HG03521 (cell line): Measurements from ENCODE around the gene LVRN.
"Not testable (repeated sequence)": the region's sequence is repeated elsewhere in the genome, so short reads cannot be mapped to it uniquely, and the experiment has no call there.

Source experiments
- ATAC-seq: cut with Tn5 transposase; IDR thresholded peaks from one replicate; pipeline ENCODE4 v1.9.1; 2021; ENCODE audit warnings: mild to moderate bottlenecking, moderate library complexity; ENCODE audit not compliant: unreplicated experiment

Gene LVRN

GRCh38 chr5:115962239-115962564 lies at the start of gene LVRN:
Gene LVRN, plus strand, starts transcription at chr5:115962475. Its CDS starts 143 bp downstream, at chr5:115962618.
- no peak for ATAC-seq

GRCh38 chr5:115913623-115914400 lies 48.5 kb upstream of the LVRN start:
- not testable (repeated sequence) for ATAC-seq

- no peak for ATAC-seq
These were observed 42.0 kb upstream of the LVRN start for GRCh38 chr5:115920171-115920725.

- ATAC-seq, result not testable (repeated sequence)
These were observed 33.5 kb upstream of the LVRN start for GRCh38 chr5:115928578-115929407.

GRCh38 chr5:115930171-115930570 lies 32.1 kb upstream of the LVRN start:
- ATAC-seq, result not testable (repeated sequence)

GRCh38 chr5:115930630-115931337 lies 31.5 kb upstream of the LVRN start:
- no peak for ATAC-seq

- no peak for ATAC-seq
These were observed 29.3 kb upstream of the LVRN start for GRCh38 chr5:115932991-115933390.

- ATAC-seq, result no peak
These were observed 27.8 kb upstream of the LVRN start for GRCh38 chr5:115934388-115934974.

GRCh38 chr5:115936031-115936430 lies 26.2 kb upstream of the LVRN start:
- no peak for ATAC-seq

GRCh38 chr5:115939059-115939458 lies 23.2 kb upstream of the LVRN start:
- no peak for ATAC-seq

GRCh38 chr5:115940080-115940810 lies 22.0 kb upstream of the LVRN start:
- no peak for ATAC-seq

- no peak for ATAC-seq
These were observed 21.1 kb upstream of the LVRN start for GRCh38 chr5:115941051-115941675.

GRCh38 chr5:115944501-115944900 lies 17.8 kb upstream of the LVRN start:
- no peak for ATAC-seq

GRCh38 chr5:115946655-115947054 lies 15.6 kb upstream of the LVRN start:
- no peak for ATAC-seq

GRCh38 chr5:115947260-115947659 lies 15.0 kb upstream of the LVRN start:
- ATAC-seq, result no peak

- ATAC-seq, result no peak
These were observed 14.2 kb upstream of the LVRN start for GRCh38 chr5:115948091-115948534.

GRCh38 chr5:115949096-115949495 lies 13.2 kb upstream of the LVRN start:
- no peak for ATAC-seq

GRCh38 chr5:115952588-115952987 lies 9.7 kb upstream of the LVRN start:
- ATAC-seq, result no peak

GRCh38 chr5:115954144-115954543 lies 8.1 kb upstream of the LVRN start:
- ATAC-seq, result no peak

- no peak for ATAC-seq
These were observed 5.3 kb upstream of the LVRN start for GRCh38 chr5:115956957-115957356.
